ENCODE results near the gene SDHAF3.

Gene SDHAF3

GRCh38 chr7:97200018-97200417, 82.5 kb downstream of the SDHAF3 start:
- no peak overlapping the region for H3K27ac ChIP-seq
- no peak for TF ChIP-seq CTCF (IDR thresholded peaks at IDR 0.05)
- no peak for TF ChIP-seq ZFX (IDR thresholded peaks at IDR 0.05; ENCODE audit: borderline replicate concordance)

GRCh38 chr7:97203957-97204356, 86.5 kb downstream of the SDHAF3 start:
- TF ChIP-seq CTCF (IDR thresholded peaks at IDR 0.05) = no peak
- TF ChIP-seq ZFX (IDR thresholded peaks at IDR 0.05; ENCODE audit: borderline replicate concordance) = no peak

GRCh38 chr7:97204821-97205220, 87.3 kb downstream of the SDHAF3 start:
- TF ChIP-seq ZFX (IDR thresholded peaks at IDR 0.05; ENCODE audit: borderline replicate concordance) (no peak), CTCF (IDR thresholded peaks at IDR 0.05) (no peak)
- no peak overlapping the region for H3K27ac ChIP-seq

More at GRCh38 chr7:97203957-97204356, 86.5 kb downstream of the SDHAF3 start:
- H3K27ac ChIP-seq = no peak overlapping the region

GRCh38 chr7:97215556-97215955, 98.1 kb downstream of the SDHAF3 start:
- TF ChIP-seq CTCF (IDR thresholded peaks at IDR 0.05) = no peak
- TF ChIP-seq ZFX (IDR thresholded peaks at IDR 0.05; ENCODE audit: borderline replicate concordance) = no peak
- H3K27ac ChIP-seq = no peak overlapping the region

- H3K27ac ChIP-seq = no peak overlapping the region
Measured at GRCh38 chr7:97218767-97219166, 101.3 kb downstream of the SDHAF3 start.

GRCh38 chr7:97219237-97219636, 101.7 kb downstream of the SDHAF3 start:
- TF ChIP-seq CTCF (IDR thresholded peaks at IDR 0.05) (no peak), ZFX (IDR thresholded peaks at IDR 0.05; ENCODE audit: borderline replicate concordance) (no peak)
- H3K27ac ChIP-seq = no peak overlapping the region

More at GRCh38 chr7:97218767-97219166, 101.3 kb downstream of the SDHAF3 start:
- TF ChIP-seq CTCF (IDR thresholded peaks at IDR 0.05) = no peak
- no peak for TF ChIP-seq ZFX (IDR thresholded peaks at IDR 0.05; ENCODE audit: borderline replicate concordance)

- TF ChIP-seq CTCF (IDR thresholded peaks at IDR 0.05) = no peak
- TF ChIP-seq ZFX (IDR thresholded peaks at IDR 0.05; ENCODE audit: borderline replicate concordance) = no peak
- H3K27ac ChIP-seq = no peak overlapping the region
Measured at GRCh38 chr7:97224316-97224715, 106.8 kb downstream of the SDHAF3 start.
